ENCODE results near the gene SUPT5H. TPM values are rescaled to one million over a fixed set of nuclear protein-coding genes. Genes with fewer than 3 reads are reported as not detected.

SUPT5H gene
- total RNA-seq, 4 donors from 2014 or later: 87.6 to 101 (median 91.5) TPM

DNA sequence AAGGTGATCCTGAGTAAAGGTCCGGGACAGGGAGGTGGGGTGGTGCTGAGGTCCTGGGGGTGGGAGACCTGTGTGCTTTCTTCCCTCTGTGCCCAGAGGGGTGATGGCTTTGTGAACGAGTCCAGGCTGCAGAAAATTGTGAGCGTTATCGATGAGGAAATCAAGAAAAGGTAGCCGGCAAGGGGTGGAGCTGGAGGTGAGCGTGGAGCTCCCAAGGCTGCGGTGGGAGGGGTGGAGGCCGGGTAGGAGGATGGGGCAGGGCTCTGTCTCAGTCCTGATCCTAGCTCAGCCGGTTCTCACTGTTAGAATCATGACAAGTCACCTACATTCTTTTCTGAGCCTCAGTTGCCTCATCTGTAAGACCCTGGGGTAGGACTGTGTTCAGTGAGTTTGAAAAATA is 73.6 kb downstream of the SUPT5H start:
- no peak for DNase-seq (ENCODE audit: extremely low spot score)
- Histone ChIP-seq H3K27ac (replicated peaks in 1 of 4) (no peak overlapping the region), H3K9me3 (no peaks in the 10 kb centered on the region), H3K27me3 (peaks cover 0 to 37% (median 22%) of the 10 kb centered on the region in 4 donors), H3K4me3 (no peak overlapping the region), H3K4me1 (peaks cover 10 to 19% (median 17%) of the 10 kb centered on the region in 4 donors), H3K36me3 (no peaks in the 10 kb centered on the region)
- 68% methylated on average over 9 of the region's 9 CpGs for WGBS
- intact Hi-C loops (cut with DNase I): no loop called here
- TF ChIP-seq POLR2AphosphoS5 (IDR thresholded peaks at IDR 0.05) (no peak), EP300 (IDR thresholded peaks at IDR 0.05) (no peak), CTCF (IDR thresholded peaks at IDR 0.05) (no peak), POLR2A (IDR thresholded peaks at IDR 0.05; ENCODE audit: low read depth) (no peak)

DNA sequence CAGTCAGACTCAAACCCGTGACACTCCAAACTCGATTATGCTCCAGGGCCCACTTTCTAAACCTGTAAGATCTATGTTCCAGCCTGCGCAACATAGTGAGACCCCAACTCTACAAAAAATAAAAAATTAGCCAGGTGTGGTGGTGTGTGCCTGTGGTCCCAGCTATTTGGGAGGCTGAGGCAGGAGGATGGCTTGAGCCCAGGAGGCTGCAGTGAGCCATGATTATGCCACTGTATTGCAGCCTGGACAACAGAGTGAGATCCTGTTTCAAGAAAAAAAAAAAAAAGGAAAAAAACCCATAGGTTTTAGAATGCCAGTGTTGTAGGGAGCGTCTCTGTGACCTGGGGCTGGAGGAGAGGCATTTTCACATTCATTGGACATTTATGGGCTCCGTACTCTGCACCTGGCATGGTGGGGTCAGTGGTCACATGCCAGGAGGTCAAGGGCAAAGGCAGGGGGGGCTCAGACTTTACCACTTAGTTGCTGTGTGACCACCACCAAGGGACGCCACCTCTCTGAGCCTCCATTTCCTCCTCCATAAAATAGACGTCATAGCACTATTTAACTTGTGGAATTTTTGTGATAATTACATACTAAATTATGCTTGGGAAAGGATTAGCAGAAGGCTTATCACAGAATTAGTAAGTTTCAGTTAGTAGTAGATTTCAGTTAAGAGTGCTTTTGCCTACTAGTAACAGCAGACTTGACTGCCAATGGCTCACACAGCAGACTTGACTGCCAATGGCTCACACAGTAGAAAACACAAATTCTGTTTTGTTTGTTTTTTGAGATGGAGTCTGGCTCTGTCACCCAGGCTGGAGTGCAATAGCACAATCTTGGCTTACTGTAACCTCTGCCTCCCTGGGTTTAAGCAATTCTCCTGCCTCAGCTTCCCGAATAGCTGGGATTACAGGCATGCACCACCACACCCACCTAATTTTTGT is 75.4 kb downstream of the SUPT5H start:
- TF ChIP-seq POLR2AphosphoS5 (IDR thresholded peaks at IDR 0.05) (no peak), CTCF (IDR thresholded peaks at IDR 0.05) (no peak), POLR2A (IDR thresholded peaks at IDR 0.05; ENCODE audit: low read depth) (no peak), EP300 (IDR thresholded peaks at IDR 0.05) (no peak)
- H3K4me1 ChIP-seq: peaks cover 0 to 5% (median 2%) of the 10 kb centered on the region in 4 donors
- no peak for DNase-seq (ENCODE audit: extremely low spot score)
- H3K9me3 ChIP-seq: no peaks in the 10 kb centered on the region
- WGBS: 87% methylated on average over 8 of the region's 8 CpGs
- H3K27ac ChIP-seq (replicated peaks in 1 of 4): no peak overlapping the region
- H3K27me3 ChIP-seq: peaks cover 0 to 18% (median 5%) of the 10 kb centered on the region in 4 donors
- no peak overlapping the region for H3K4me3 ChIP-seq
- peaks cover 0 to 8% (median 0%) of the 10 kb centered on the region in 4 donors for H3K36me3 ChIP-seq
- intact Hi-C loops (cut with DNase I): no loop called here

- WGBS: 79% methylated on average over 8 of the region's 8 CpGs
- H3K4me1 ChIP-seq: no peaks in the 10 kb centered on the region
- no peaks in the 10 kb centered on the region for H3K27me3 ChIP-seq
- no peak overlapping the region for H3K4me3 ChIP-seq
- DNase-seq (ENCODE audit: extremely low spot score): no peak
- peaks cover 0 to 16% (median 0%) of the 10 kb centered on the region in 4 donors for H3K36me3 ChIP-seq
- no peak overlapping the region for H3K27ac ChIP-seq (replicated peaks in 1 of 4)
- intact Hi-C loops (cut with DNase I): no loop called here
- TF ChIP-seq POLR2A (IDR thresholded peaks at IDR 0.05; ENCODE audit: low read depth) (no peak), EP300 (IDR thresholded peaks at IDR 0.05) (no peak), CTCF (IDR thresholded peaks at IDR 0.05) (no peak), POLR2AphosphoS5 (IDR thresholded peaks at IDR 0.05) (no peak)
- H3K9me3 ChIP-seq: no peaks in the 10 kb centered on the region
These were observed 79.1 kb downstream of the SUPT5H start for GRCh38 chr19:39524495-39524894.

DNA sequence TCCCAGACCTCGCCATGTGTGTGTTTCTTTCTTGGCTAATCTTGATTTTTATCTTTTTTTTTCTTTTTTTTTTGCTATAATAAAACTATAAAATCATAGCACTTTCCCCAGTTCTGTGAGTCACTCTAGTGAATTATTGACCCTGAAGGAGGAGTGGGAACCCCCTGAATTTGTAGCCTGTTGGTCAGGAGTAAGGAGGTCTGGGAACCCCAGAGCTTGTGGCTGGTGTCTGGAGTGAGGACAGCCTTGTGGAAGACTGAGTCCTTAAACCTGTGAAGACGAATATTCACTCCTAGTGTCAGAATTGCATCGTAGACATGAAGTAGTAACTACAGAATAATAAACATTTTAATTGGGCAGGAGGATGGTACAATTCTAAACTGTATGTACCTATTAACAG is 79.8 kb downstream of the SUPT5H start:
- H3K27me3 ChIP-seq: no peaks in the 10 kb centered on the region
- peaks cover 0 to 19% (median 0%) of the 10 kb centered on the region in 4 donors for H3K36me3 ChIP-seq
- no peak overlapping the region for H3K27ac ChIP-seq (replicated peaks in 1 of 4)
- no peak overlapping the region for H3K4me3 ChIP-seq
- TF ChIP-seq POLR2A (IDR thresholded peaks at IDR 0.05; ENCODE audit: low read depth) (no peak), EP300 (IDR thresholded peaks at IDR 0.05) (no peak), POLR2AphosphoS5 (IDR thresholded peaks at IDR 0.05) (no peak), CTCF (IDR thresholded peaks at IDR 0.05) (no peak)
- H3K4me1 ChIP-seq: peaks cover 0 to 7% (median 2%) of the 10 kb centered on the region in 4 donors
- intact Hi-C loops (cut with DNase I): no loop called here
- no peaks in the 10 kb centered on the region for H3K9me3 ChIP-seq
- 99% methylated on average over 3 of the region's 3 CpGs for WGBS
- DNase-seq (ENCODE audit: extremely low spot score): no peak

Small RNA genes within 50 kb of the gene (small RNA-seq; reads per million reads assigned to genes)
- gene MIR4530: 0 reads per million in 3 donors

Other genes with a start within 250 kb of the SUPT5H start
- gene NCCRP1, start 248.6 kb upstream of the SUPT5H start, total RNA-seq: under 1 TPM in 3 of 4 donors, not detected in 1; 0.17 to 0.42 (median 0.39) TPM
- not detected for gene SYCN, start 241.3 kb upstream of the SUPT5H start, total RNA-seq
- gene IFNL3, start 200.6 kb upstream of the SUPT5H start, total RNA-seq: not detected
- gene IFNL4, start 196.7 kb upstream of the SUPT5H start, total RNA-seq: not detected
- not detected for gene IFNL2, start 177.2 kb upstream of the SUPT5H start, total RNA-seq
- not detected for gene IFNL1, start 149.2 kb upstream of the SUPT5H start, total RNA-seq
- 1 to 10 TPM in 2 of 4 donors, under 1 TPM in 2; 0.50 to 2.5 (median 1.4) TPM for gene LRFN1, start 124.7 kb upstream of the SUPT5H start, total RNA-seq
- 10 to 100 TPM in 2 of 4 donors, 1 to 10 TPM in 2; 4.2 to 26.2 (median 12.0) TPM for gene GMFG, start 109.5 kb upstream of the SUPT5H start, total RNA-seq
- 100 to 1,000 TPM in 2 of 4 donors, 10 to 100 TPM in 2; 59.8 to 138 (median 104) TPM for gene SAMD4B, start 103.2 kb upstream of the SUPT5H start, total RNA-seq
- gene PAF1, start 54.5 kb upstream of the SUPT5H start, total RNA-seq: 10 to 100 TPM; 31.6 to 47.2 (median 41.5) TPM
- gene MED29, start 54.2 kb upstream of the SUPT5H start, total RNA-seq: 10 to 100 TPM; 24.9 to 58.0 (median 38.3) TPM
- 100 to 1,000 TPM; 135 to 577 (median 196) TPM for gene ZFP36, start 38.7 kb upstream of the SUPT5H start, total RNA-seq
- 10 to 100 TPM; 16.7 to 38.4 (median 22.2) TPM for gene PLEKHG2, start 32.9 kb upstream of the SUPT5H start, total RNA-seq
- 1,000 to 10,000 TPM; 1,316 to 2,441 (median 1,971) TPM for gene RPS16, start 9.6 kb upstream of the SUPT5H start, total RNA-seq
- 10 to 100 TPM; 36.1 to 58.0 (median 51.3) TPM for gene TIMM50, start 35.3 kb downstream of the SUPT5H start, total RNA-seq
- not detected for gene DLL3, start 53.4 kb downstream of the SUPT5H start, total RNA-seq
- not detected for gene SELENOV, start 69.6 kb downstream of the SUPT5H start, total RNA-seq
- 1 to 10 TPM; 3.0 to 6.4 (median 6.1) TPM for gene EID2B, start 87.3 kb downstream of the SUPT5H start, total RNA-seq
- 10 to 100 TPM; 13.9 to 26.4 (median 18.9) TPM for gene EID2, start 94.6 kb downstream of the SUPT5H start, total RNA-seq
- gene LGALS13, start 156.9 kb downstream of the SUPT5H start, total RNA-seq: not detected
- not detected for gene LGALS16, start 210.3 kb downstream of the SUPT5H start, total RNA-seq